Choroid plexus epithelial cell (primary cell): ENCODE results near the gene UVSSA.

Experiments used
- DNase-seq: peaks from one replicate; pipeline ENCODE4 v3.0.0-alpha.2; 2010; ENCODE audit warnings: low read depth
- H3K4me3 ChIP-seq: 2 replicates; pipeline ENCODE4 v1.5.1; 2011; ENCODE audit warnings: low read depth, mild to moderate bottlenecking, control low read depth, low read length, moderate library complexity
- CTCF ChIP-seq: conservative IDR thresholded peaks from 2 replicates; pipeline ENCODE4 v1.5.1; 2011; ENCODE audit warnings: low read depth, mild to moderate bottlenecking, control low read depth, inconsistent platforms, low read length, moderate library complexity

The UVSSA gene

GRCh38 chr4:1358421-1359143, 11.6 kb downstream of the UVSSA start:
- DNase-seq = no peak
- TF ChIP-seq CTCF = no peak
- H3K4me3 ChIP-seq = no peak overlapping the region

GRCh38 chr4:1359144-1359501, 12.1 kb downstream of the UVSSA start:
- no peak for TF ChIP-seq CTCF
- H3K4me3 ChIP-seq = no peak overlapping the region
- no peak for DNase-seq

- no peak for DNase-seq
- TF ChIP-seq CTCF = no peak
- no peak overlapping the region for H3K4me3 ChIP-seq
These were observed 13.0 kb downstream of the UVSSA start for GRCh38 chr4:1359976-1360375.

- TF ChIP-seq CTCF = peak; percentile 4
- peak; percentile 68 for DNase-seq
- H3K4me3 ChIP-seq = no peak overlapping the region
These were observed 13.6 kb downstream of the UVSSA start for GRCh38 chr4:1360423-1361283.

- no peak for TF ChIP-seq CTCF
- no peak overlapping the region for H3K4me3 ChIP-seq
- no peak for DNase-seq
These were observed 14.4 kb downstream of the UVSSA start for GRCh38 chr4:1361431-1361830.

GRCh38 chr4:1362046-1362445, 15.0 kb downstream of the UVSSA start:
- no peak overlapping the region for H3K4me3 ChIP-seq
- DNase-seq = no peak
- TF ChIP-seq CTCF = no peak
